Astrocyte (in vitro differentiated cells and primary cell): ENCODE data around the gene PDGFD.

ENCODE experiments used
- CTCF ChIP-seq: IDR thresholded peaks from 2 replicates; pipeline ENCODE4 v1.5.1; 2011; ENCODE audit warnings: low read depth, mild to moderate bottlenecking, inconsistent platforms, low read length, moderate library complexity; ENCODE audit not compliant: insufficient read depth
- EZH2 ChIP-seq: IDR thresholded peaks from 2 replicates; pipeline ENCODE4 v1.6.1; 2012; ENCODE audit warnings: mild to moderate bottlenecking, low read length, inconsistent platforms; ENCODE audit not compliant: insufficient read depth

- TF ChIP-seq CTCF: no peak
- TF ChIP-seq EZH2: no peak
Measured at GRCh38 chr11:103892603-103893002, 271.3 kb downstream of the PDGFD start.
